GM19025 (cell line): ENCODE results near the gene TMEM154.

Experiments used
- ATAC-seq: cut with Tn5 transposase; IDR thresholded peaks from one replicate; pipeline ENCODE4 v1.9.1; 2021; ENCODE audit warnings: mild to moderate bottlenecking, low read depth, moderate library complexity; ENCODE audit not compliant: unreplicated experiment

TMEM154 gene

GRCh38 chr4:152573861-152574260, 105.9 kb downstream of the TMEM154 start:
- ATAC-seq, result no peak

DNA sequence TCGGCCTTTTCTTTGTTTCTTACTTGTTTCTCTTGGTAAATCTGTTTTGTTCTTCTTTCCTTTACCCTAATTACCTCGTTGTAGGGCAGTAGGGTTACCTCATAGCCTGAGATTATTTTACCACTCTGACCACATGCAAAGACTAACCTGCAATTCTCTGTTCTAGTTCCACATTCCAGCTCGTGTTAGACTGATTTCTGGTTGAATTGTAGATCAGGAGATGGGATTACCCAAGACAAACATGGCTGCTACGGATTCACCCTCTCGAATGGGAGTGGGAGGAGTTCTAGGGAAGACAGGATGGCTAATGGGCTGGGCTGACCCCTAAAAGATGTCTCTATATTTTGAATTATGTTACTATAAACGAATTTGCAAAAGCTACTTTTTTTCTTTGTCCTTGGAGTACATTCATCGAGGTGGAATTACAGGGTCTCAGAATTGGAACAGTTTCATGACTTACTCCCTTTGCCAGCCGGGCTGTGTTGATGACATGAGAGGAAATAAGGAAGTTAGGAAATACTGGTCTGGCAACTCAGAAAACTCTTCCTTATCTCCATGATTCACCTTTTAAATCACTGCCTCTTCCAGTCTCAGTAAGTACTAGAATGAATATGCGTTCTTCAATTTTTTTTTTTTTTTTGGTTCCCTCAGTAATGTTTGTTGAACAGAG, 107.2 kb downstream of the TMEM154 start:
- no peak for ATAC-seq

DNA sequence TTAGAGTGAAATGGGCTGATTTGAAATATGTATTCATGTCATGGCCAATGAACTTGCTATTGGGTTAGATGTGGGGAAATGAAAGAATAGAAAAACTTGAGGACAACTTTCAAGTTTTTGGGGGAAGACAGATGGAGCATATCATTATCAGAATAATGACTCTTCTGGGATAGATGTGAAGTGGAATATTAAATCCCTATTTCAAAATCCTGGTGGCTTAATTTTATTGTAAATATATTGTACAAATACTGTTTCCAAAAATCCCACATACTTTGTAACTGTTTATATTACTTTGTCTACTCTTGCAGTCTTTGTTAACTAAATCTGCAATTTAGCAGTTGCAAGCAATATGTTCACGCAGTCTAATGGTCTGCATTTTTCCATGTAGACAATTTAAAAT, 108.0 kb downstream of the TMEM154 start:
- no peak for ATAC-seq

DNA sequence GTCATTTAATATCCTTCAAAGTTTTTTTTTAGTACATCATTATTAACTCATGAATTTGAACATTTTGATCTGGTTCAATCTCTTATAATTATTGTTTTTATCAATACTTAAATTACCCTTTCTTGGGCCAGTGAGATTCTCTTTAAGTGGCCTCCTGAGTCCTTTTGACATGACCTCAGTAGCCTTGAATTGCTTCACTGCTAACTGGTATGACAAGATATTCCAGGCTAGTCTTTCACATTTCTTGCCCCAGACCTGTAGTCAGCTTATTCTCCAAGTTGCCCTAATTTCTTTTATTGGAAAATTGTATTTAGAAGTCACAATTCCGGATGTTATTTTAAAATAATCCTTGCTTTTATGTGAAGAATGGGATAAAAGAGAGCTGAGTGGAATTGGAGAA, 108.5 kb downstream of the TMEM154 start:
- ATAC-seq, result no peak
